DND-41 (cell line): ENCODE measurements around the gene SLC44A1.

Experiments
- ATAC-seq: fragments of 200-7000 bp; cut with Tn5 transposase; 3 replicates; pipeline ENCODE4 v1.9.1; 2021; ENCODE audit warnings: low read depth; ENCODE audit not compliant: insufficient read depth
- DNase-seq: peaks from one replicate; pipeline ENCODE4 v3.0.0-alpha.2; 2020
- H2AFZ ChIP-seq: 2 replicates; pipeline ENCODE4 v1.6.0; 2012; ENCODE audit warnings: low read depth, low read length
- H3K27ac ChIP-seq: 2 replicates; pipeline ENCODE4 v1.5.1; 2012; ENCODE audit warnings: low read length, inconsistent platforms
- H3K27me3 ChIP-seq: fragments of 200-600 bp; sonication (generic); 2 replicates; pipeline ENCODE4 v1.6.0; 2012; ENCODE audit warnings: low read length, mild to moderate bottlenecking, inconsistent platforms; ENCODE audit not compliant: insufficient read depth, poor library complexity
- H3K36me3 ChIP-seq: 2 replicates; pipeline ENCODE4 v1.5.1; 2012; ENCODE audit warnings: low read length, inconsistent platforms; ENCODE audit not compliant: insufficient read depth
- H3K4me1 ChIP-seq: 2 replicates; pipeline ENCODE4 v1.5.1; 2012; ENCODE audit warnings: mild to moderate bottlenecking, low read length; ENCODE audit not compliant: insufficient read depth
- H3K4me2 ChIP-seq: 2 replicates; pipeline ENCODE4 v1.6.0; 2012; ENCODE audit warnings: mild to moderate bottlenecking, moderate library complexity, low read length, inconsistent platforms; ENCODE audit not compliant: insufficient read depth
- H3K4me3 ChIP-seq, 2 experiments: fragments of 200-600 bp in 1 of 2; shearing (Covaris generic) in 1 of 2; 2 replicates each; pipeline ENCODE4 v1.5.1; 2012 to 2016; ENCODE audit warnings: inconsistent platforms in 2 of 2, low read length in 2 of 2, mild to moderate bottlenecking in 2 of 2, low read depth in 1 of 2, moderate library complexity in 1 of 2
- H3K79me2 ChIP-seq: 2 replicates; pipeline ENCODE4 v1.6.0; 2012; ENCODE audit warnings: low read length, inconsistent platforms; ENCODE audit not compliant: insufficient read depth
- H3K9ac ChIP-seq: 2 replicates; pipeline ENCODE4 v1.6.0; 2012; ENCODE audit warnings: low read depth, mild to moderate bottlenecking, inconsistent platforms, low read length, moderate library complexity
- H3K9me3 ChIP-seq: 2 replicates; pipeline ENCODE4 v1.5.1; 2012; ENCODE audit warnings: low read length, moderate library complexity, mild to moderate bottlenecking, inconsistent platforms; ENCODE audit not compliant: insufficient read depth, severe bottlenecking
- H4K20me1 ChIP-seq: 2 replicates; pipeline ENCODE4 v1.6.0; 2012; ENCODE audit warnings: low read length; ENCODE audit not compliant: insufficient read depth
- EZH2 ChIP-seq: IDR thresholded peaks from 3 replicates; pipeline ENCODE4 v1.6.1; 2012; ENCODE audit warnings: borderline replicate concordance, low read depth, mild to moderate bottlenecking, moderate library complexity, low read length, inconsistent platforms; ENCODE audit not compliant: severe bottlenecking
- TF ChIP-seq, protein P1 (sequence below): IDR thresholded peaks from 2 replicates; pipeline ENCODE4 v1.5.1; 2012; ENCODE audit warnings: borderline replicate concordance, low read length, moderate library complexity, mild to moderate bottlenecking; ENCODE audit not compliant: poor library complexity, severe bottlenecking; ENCODE audit errors: extremely low read depth

The SLC44A1 gene

DNA sequence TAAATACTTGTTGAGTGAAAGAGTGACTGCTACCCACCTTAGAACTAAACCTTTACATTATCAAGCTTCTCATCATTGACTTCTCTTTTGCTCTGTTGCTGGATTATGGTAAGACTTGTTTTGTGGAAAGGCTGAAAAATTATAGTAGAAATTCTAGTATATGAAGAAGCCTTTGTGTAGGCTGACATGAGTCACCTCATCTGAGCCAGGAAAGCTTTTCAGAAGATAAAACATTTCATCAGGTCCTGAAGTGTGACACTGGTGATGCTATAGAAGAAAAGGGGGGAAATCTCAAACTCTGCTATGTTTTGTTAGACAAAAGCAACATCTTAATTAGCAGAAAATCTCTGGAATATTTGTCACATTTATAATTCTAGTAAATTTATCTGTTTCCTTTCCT lies 18.4 kb upstream of the SLC44A1 start:
- DNase-seq (no peak), ATAC-seq (no peak)
- Histone ChIP-seq H3K27ac (no peak overlapping the region), H3K27me3 (no peaks in the 10 kb centered on the region), H3K4me3 (no peak overlapping the region), H3K36me3 (no peaks in the 10 kb centered on the region), H3K79me2 (no peaks in the 10 kb centered on the region), H4K20me1 (no peaks in the 10 kb centered on the region), H3K9me3 (peaks cover 14% of the 10 kb centered on the region), H2AFZ (no peak overlapping the region), H3K9ac (no peak overlapping the region), H3K4me2 (no peak overlapping the region), H3K4me1 (no peaks in the 10 kb centered on the region)
- no peak for TF ChIP-seq EZH2

DNA sequence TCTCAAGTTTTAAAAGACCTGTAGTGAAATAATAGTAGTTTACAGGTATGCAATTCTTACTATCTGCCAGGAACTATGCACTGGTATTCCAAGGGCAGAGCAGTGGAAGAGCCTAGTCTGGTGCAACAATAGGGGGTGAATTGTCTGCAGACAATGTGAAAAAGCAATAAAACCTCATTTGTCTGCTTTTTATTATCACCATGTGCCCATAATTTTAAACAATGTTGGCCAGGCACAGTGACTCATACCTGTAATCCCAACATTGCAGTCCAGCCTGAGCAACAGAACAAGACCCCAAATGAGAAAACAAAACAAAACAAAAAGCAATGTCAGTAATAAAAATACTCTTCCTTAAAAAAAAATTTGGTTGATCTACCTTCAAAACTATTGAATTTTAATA lies 12.2 kb upstream of the SLC44A1 start:
- no peak overlapping the region for H3K4me3 ChIP-seq
- no peaks in the 10 kb centered on the region for H3K9me3 ChIP-seq
- ATAC-seq, result no peak
- DNase-seq, result no peak
- H3K79me2 ChIP-seq, result no peaks in the 10 kb centered on the region
- H2AFZ ChIP-seq, result no peak overlapping the region
- no peaks in the 10 kb centered on the region for H3K27me3 ChIP-seq
- no peaks in the 10 kb centered on the region for H4K20me1 ChIP-seq
- H3K36me3 ChIP-seq, result no peaks in the 10 kb centered on the region
- H3K27ac ChIP-seq, result no peak overlapping the region
- H3K9ac ChIP-seq, result no peak overlapping the region
- no peaks in the 10 kb centered on the region for H3K4me1 ChIP-seq
- H3K4me2 ChIP-seq, result no peak overlapping the region
- no peak for TF ChIP-seq EZH2
- TF ChIP-seq, protein P1, sequence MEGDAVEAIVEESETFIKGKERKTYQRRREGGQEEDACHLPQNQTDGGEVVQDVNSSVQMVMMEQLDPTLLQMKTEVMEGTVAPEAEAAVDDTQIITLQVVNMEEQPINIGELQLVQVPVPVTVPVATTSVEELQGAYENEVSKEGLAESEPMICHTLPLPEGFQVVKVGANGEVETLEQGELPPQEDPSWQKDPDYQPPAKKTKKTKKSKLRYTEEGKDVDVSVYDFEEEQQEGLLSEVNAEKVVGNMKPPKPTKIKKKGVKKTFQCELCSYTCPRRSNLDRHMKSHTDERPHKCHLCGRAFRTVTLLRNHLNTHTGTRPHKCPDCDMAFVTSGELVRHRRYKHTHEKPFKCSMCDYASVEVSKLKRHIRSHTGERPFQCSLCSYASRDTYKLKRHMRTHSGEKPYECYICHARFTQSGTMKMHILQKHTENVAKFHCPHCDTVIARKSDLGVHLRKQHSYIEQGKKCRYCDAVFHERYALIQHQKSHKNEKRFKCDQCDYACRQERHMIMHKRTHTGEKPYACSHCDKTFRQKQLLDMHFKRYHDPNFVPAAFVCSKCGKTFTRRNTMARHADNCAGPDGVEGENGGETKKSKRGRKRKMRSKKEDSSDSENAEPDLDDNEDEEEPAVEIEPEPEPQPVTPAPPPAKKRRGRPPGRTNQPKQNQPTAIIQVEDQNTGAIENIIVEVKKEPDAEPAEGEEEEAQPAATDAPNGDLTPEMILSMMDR, result no peak

DNA sequence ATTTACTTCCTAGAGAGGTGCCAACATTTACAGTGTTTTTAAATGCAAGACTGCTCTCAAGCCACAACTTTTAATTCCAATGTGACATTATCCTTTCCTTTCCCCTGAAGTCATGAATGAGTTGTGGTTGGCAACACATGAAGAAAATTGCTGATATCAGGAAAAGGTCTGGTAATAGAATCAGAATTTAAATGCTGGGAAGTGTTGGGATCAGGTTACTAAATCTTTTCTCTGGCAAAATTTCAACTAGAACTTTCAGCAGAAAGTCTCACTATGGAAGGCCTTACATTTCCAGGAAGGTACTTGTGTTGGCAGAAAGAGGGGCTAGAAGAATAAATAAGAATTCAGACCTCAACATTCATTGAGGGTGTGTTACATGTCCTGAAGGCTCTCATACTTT lies 10.6 kb upstream of the SLC44A1 start:
- Histone ChIP-seq H3K9me3 (no peaks in the 10 kb centered on the region), H3K27me3 (no peaks in the 10 kb centered on the region), H3K4me3 (no peak overlapping the region), H3K27ac (no peak overlapping the region), H3K4me1 (no peaks in the 10 kb centered on the region), H3K4me2 (no peak overlapping the region), H3K79me2 (no peaks in the 10 kb centered on the region), H3K36me3 (no peaks in the 10 kb centered on the region), H4K20me1 (no peaks in the 10 kb centered on the region), H3K9ac (no peak overlapping the region), H2AFZ (no peak overlapping the region)
- ATAC-seq, result no peak
- no peak for DNase-seq
- TF ChIP-seq EZH2, result no peak
- TF ChIP-seq, protein P1, result no peak

DNA sequence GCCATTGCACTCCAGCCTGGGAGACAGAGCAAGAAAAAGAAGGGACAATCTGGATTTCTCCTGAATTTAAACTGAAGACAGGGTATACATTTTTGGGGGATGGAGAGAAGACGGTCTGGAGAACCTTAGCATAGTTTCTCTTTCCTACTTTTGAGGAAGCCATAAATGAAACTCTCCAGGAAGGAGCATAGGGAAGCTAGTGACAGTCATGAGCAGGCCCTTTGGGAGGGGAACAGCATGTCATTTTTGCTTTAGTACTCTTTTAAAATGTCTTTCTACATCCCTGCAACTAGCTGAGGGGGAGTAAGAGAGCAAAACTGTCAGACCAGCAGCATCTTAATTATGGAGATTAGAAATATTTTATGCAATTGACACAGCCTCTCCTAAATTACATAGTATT lies 8.2 kb upstream of the SLC44A1 start:
- Histone ChIP-seq H3K27me3 (no peaks in the 10 kb centered on the region), H3K36me3 (no peaks in the 10 kb centered on the region), H3K4me2 (no peak overlapping the region), H3K4me1 (no peaks in the 10 kb centered on the region), H4K20me1 (no peaks in the 10 kb centered on the region), H3K9me3 (no peaks in the 10 kb centered on the region), H3K9ac (no peak overlapping the region), H3K27ac (no peak overlapping the region), H3K4me3 (no peak overlapping the region), H2AFZ (no peak overlapping the region), H3K79me2 (no peaks in the 10 kb centered on the region)
- no peak for DNase-seq
- TF ChIP-seq, protein P1, result no peak
- TF ChIP-seq EZH2, result no peak
- ATAC-seq, result no peak
